Measurements from ENCODE around the gene TP53TG5.
A peak's percentile ranks its signal among the peaks of the same experiment; 100 is the strongest.

Gene TP53TG5

DNA sequence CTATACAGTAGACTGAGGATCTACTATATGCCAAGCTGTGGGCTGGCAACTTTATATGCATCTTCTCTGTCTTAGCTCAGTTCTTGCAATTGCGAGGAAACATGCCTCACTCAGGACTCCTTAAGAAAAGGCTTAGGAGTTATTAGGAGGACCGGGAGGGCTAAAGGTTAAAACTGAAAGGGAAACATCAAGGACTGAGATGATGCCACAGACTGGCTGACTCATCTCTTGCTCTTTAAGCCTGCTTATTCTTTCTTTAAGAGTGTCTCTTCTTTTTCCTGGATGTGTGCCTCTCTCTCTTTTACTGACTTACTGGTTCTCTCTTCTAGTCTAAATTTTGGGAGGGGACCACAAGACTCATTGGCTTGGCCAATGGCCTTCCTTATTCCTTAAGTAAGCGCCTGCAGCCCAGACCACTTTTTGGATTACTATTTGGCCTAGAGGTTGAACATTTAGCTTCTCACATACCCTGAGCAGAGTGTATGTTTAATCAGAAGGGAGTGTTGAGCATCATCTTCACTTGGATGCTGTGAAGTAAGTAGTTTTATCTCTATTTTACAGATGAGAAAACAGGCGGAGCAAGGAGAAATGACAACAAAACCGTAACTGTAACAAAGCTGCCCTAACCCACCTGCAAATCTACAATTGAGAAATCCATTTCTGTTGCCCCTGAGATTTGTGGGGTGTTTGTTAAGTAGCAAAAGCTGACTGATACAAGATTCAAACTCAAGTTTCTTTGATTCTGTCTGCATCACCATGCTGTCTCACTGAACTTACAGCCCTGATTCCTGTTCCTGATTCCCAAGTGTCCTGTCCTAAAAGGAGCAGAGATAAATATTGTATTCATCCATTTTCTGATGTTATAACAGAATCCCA, 22.7 kb downstream of the TP53TG5 start (continued):
- TF ChIP-seq ZNF23 (tag by site-specific recombination; IDR thresholded peaks at IDR 0.05; ENCODE audit: borderline replicate concordance) (no peak), ZNF433 (tag by site-specific recombination; IDR thresholded peaks at IDR 0.05; ENCODE audit: low read depth) (no peak), ZNF391 (tag by site-specific recombination; IDR thresholded peaks at IDR 0.05; ENCODE audit: borderline replicate concordance, low read depth) (no peak), ZNF548 (tag by site-specific recombination; IDR thresholded peaks at IDR 0.05) (no peak), ZNF843 (tag by site-specific recombination; IDR thresholded peaks at IDR 0.05) (no peak), ZNF473 (tag by site-specific recombination; IDR thresholded peaks at IDR 0.05) (no peak), ZNF555 (tag by site-specific recombination; conservative IDR thresholded peaks at IDR 0.05) (no peak), GFI1B (tag by site-specific recombination; IDR thresholded peaks at IDR 0.05) (no peak), ZNF132 (tag by site-specific recombination; IDR thresholded peaks at IDR 0.05; ENCODE audit: borderline replicate concordance) (no peak), ZNF248 (tag by site-specific recombination; IDR thresholded peaks at IDR 0.05) (no peak), MYNN (tag by site-specific recombination; IDR thresholded peaks at IDR 0.05; ENCODE audit: borderline replicate concordance) (no peak), ZEB2 (tag by site-specific recombination; IDR thresholded peaks at IDR 0.05) (no peak), ZBTB7A (tag by site-specific recombination; IDR thresholded peaks at IDR 0.05; ENCODE audit: low read depth) (no peak), ZNF560 (tag by site-specific recombination; IDR thresholded peaks at IDR 0.05; ENCODE audit: borderline replicate concordance) (no peak), ZNF350 (tag by site-specific recombination; IDR thresholded peaks at IDR 0.05) (no peak), FEZF1 (tag by site-specific recombination; IDR thresholded peaks at IDR 0.05) (no peak)
- TF ChIP-seq, protein P1, sequence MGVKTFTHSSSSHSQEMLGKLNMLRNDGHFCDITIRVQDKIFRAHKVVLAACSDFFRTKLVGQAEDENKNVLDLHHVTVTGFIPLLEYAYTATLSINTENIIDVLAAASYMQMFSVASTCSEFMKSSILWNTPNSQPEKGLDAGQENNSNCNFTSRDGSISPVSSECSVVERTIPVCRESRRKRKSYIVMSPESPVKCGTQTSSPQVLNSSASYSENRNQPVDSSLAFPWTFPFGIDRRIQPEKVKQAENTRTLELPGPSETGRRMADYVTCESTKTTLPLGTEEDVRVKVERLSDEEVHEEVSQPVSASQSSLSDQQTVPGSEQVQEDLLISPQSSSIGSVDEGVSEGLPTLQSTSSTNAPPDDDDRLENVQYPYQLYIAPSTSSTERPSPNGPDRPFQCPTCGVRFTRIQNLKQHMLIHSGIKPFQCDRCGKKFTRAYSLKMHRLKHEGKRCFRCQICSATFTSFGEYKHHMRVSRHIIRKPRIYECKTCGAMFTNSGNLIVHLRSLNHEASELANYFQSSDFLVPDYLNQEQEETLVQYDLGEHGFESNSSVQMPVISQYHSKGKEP (tag by site-specific recombination; IDR thresholded peaks at IDR 0.05), result no peak

DNA sequence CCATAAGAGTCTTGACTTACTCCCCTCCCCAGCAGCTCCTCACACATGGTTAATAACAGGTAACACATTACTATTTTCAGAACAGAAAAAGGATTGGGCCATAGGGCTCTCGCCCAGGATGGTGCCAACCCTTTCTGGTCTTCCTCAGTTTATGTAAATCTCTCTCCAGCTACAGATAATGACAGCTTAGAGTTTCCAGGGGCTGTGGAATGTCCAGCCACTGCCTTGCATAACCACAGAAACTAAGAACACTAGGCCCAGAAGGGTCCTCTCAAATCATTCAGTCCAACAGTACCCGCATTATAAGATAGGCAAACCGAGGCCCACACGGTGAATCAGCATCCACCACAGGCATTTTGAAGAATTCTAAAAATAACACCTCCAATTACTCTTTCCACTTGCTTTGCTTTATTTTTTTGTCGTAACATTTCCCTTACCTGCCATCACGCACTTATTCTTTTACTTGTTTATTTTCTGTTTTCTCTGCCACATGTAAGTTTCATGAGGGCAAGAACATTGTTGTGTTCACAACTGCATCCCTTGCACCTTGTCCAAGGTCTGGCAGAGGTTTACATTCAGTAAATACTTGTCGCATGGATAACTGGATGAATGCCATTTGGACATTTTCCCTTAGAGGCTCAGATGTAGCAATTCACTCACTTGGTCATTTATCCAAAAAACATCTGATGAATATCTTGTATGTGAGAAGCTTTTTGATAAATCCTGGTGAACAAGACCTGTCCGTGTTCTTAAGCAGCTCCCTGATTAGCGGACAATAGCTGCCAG, 23.5 kb downstream of the TP53TG5 start:
- TF ChIP-seq ZNF600 (tag by site-specific recombination; IDR thresholded peaks at IDR 0.05), result 0 out of 2 replicates have a peak, but pooled peaks have one; percentile 39
- TF ChIP-seq SCRT2 (tag by site-specific recombination; IDR thresholded peaks at IDR 0.05), result peak; percentile 59
- TF ChIP-seq, protein P2, sequence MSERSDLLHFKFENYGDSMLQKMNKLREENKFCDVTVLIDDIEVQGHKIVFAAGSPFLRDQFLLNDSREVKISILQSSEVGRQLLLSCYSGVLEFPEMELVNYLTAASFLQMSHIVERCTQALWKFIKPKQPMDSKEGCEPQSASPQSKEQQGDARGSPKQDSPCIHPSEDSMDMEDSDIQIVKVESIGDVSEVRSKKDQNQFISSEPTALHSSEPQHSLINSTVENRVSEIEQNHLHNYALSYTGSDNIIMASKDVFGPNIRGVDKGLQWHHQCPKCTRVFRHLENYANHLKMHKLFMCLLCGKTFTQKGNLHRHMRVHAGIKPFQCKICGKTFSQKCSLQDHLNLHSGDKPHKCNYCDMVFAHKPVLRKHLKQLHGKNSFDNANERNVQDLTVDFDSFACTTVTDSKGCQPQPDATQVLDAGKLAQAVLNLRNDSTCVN (tag by site-specific recombination; optimal IDR thresholded peaks at IDR 0.05), result no peak
- Histone ChIP-seq H3K27ac (ENCODE audit: extremely low read depth, low read depth, low read length) (no peak overlapping the region), H3K4me3 (ENCODE audit: low read depth, low read length) (no peak overlapping the region), H3K36me3 (ENCODE audit: control insufficient read depth in 2 of 2, insufficient read depth in 1 of 2, low read length in 2 of 2) (no peaks in the 10 kb centered on the region), H3K9me3 (ENCODE audit: control insufficient read depth, insufficient read depth, low read depth, low read length) (no peaks in the 10 kb centered on the region), H3K4me1 (ENCODE audit: control insufficient read depth, insufficient read depth, low read length) (0 out of 2 replicates have a peak, but pooled peaks cover 2% of the 10 kb centered on the region)
- CTCF ChIA-PET, result interaction anchor here (1.2 to 2.9 kb wide), 5 partner anchors 8 to 82 kb away, joined by 3 to 13 read pairs (median 9); partner anchors contain the start of gene SYS1
- POLR2A ChIA-PET, result no interaction called here

Data from HEK293 (cell line).